ENCODE data around the gene ATP2B2. TPM values are rescaled to one million over a fixed set of nuclear protein-coding genes. Genes with fewer than 3 reads are reported as not detected.

The ATP2B2 gene
- total and polyA plus RNA-seq, 10 of the 15 experiments (the other 5 are each of a cell fraction or from before 2014, with no cell fraction given), result 0.04 TPM; not detected in 9

GRCh38 chr3:10552631-10552943 lies 47.2 kb upstream of the ATP2B2 start:
- no peak overlapping the region for H3K4me3 ChIP-seq
- CTCF ChIA-PET, result interaction anchor here (1.2 to 2.0 kb wide), 2 partner anchors 9 to 11 kb away, joined by 7 to 10 read pairs; no protein-coding TSS in a partner anchor

GRCh38 chr3:10551821-10552630 lies 46.6 kb upstream of the ATP2B2 start:
- in situ Hi-C loops (cut with MboI) (no loop called here), intact Hi-C loops (cut with micrococcal nuclease; ENCODE audit: unreplicated experiment) (no loop called here)
- no peak overlapping the region for H3K4me2 ChIP-seq (ENCODE audit: control insufficient read depth, insufficient read depth)
- CTCF ChIA-PET, result interaction anchor here (1.2 to 2.0 kb wide), 2 partner anchors 9 to 12 kb away, joined by 7 to 10 read pairs; no protein-coding TSS in a partner anchor
- WGBS (ENCODE audit: insufficient coverage, insufficient replicate concordance, low lambda C conversion rate, missing lambda C conversion rate), result 10% methylated on average over 19 of the region's 19 CpGs
- ATAC-seq (peak; percentile 87), FAIRE-seq (no peak), DNase-seq (ENCODE audit: low read depth, low spot score) (no peak)
- no peak overlapping the region for H2AFZ ChIP-seq (ENCODE audit: control insufficient read depth, low read depth, low read length)
- RAD21 ChIA-PET (ENCODE audit: unreplicated experiment), result interaction anchor here (0.8 kb wide), 1 partner anchor 186 kb away, joined by 3 read pairs; no protein-coding TSS in a partner anchor
- POLR2A ChIA-PET, result interaction anchor here (1.2 kb wide), 1 partner anchor 23 kb away, joined by 4 read pairs; no protein-coding TSS in a partner anchor
- H3K9me3 ChIP-seq (replicated peaks; ENCODE audit: control insufficient read depth, insufficient read depth, low read length), result no peaks in the 10 kb centered on the region; the same call in 2 of the 3 replicates
- H3K9ac ChIP-seq (ENCODE audit: control insufficient read depth, insufficient read depth, low read length), result no peak overlapping the region
- H3K4me3 ChIP-seq, result no peak overlapping the region
- no peak overlapping the region for H3K27ac ChIP-seq (ENCODE audit: control insufficient read depth, insufficient read depth)
- no peaks in the 10 kb centered on the region for H4K20me1 ChIP-seq (ENCODE audit: control insufficient read depth, insufficient read depth)
- no TSS peak for BruUV-seq (replicated peaks)
- H3K79me2 ChIP-seq (ENCODE audit: control insufficient read depth, insufficient read depth, low read length), result no peaks in the 10 kb centered on the region
- no peaks in the 10 kb centered on the region; a peak in 1 of 4 replicates for H3K27me3 ChIP-seq (replicated peaks in 1 of 2; ENCODE audit: control insufficient read depth in 2 of 2, insufficient read depth in 2 of 2, low read length in 1 of 2)
- SMC1A ChIA-PET (ENCODE audit: uncharacterized antibody, unreplicated experiment), result interaction anchor here (1.9 kb wide), 2 partner anchors 9 to 14 kb away, joined by 5 to 9 read pairs; no protein-coding TSS in a partner anchor
- H3K4me1 ChIP-seq (ENCODE audit: control insufficient read depth, insufficient read depth, low read length), result no peaks in the 10 kb centered on the region
- no peaks in the 10 kb centered on the region for H3K36me3 ChIP-seq (ENCODE audit: control insufficient read depth in 2 of 2, insufficient read depth in 2 of 2, low read length in 1 of 2)
- TF ChIP-seq ATF7 (IDR thresholded peaks at IDR 0.05; ENCODE audit: low read depth), result 0 out of 2 replicates have a peak, but pooled peaks have one; percentile 20
- no peak for TF ChIP-seq ZSCAN29 (IDR thresholded peaks at IDR 0.05)
- TF ChIP-seq DPF2 (IDR thresholded peaks at IDR 0.05), result peak; percentile 87
- TF ChIP-seq ZNF622 (IDR thresholded peaks at IDR 0.05), result no peak
- TF ChIP-seq POU2F2 (IDR thresholded peaks at IDR 0.05; ENCODE audit: borderline replicate concordance, low read depth, low read length), result no peak
- TF ChIP-seq CEBPB (IDR thresholded peaks at IDR 0.05; ENCODE audit: borderline replicate concordance in 1 of 2, low read depth in 2 of 2, low read length in 2 of 2), result no peak
- TF ChIP-seq IKZF1 (conservative IDR thresholded peaks at IDR 0.05), result peak; percentile 84
- TF ChIP-seq CUX1 (IDR thresholded peaks at IDR 0.05; ENCODE audit: insufficient replicate concordance, low read depth, low read length), result no peak

More at GRCh38 chr3:10552631-10552943, 47.2 kb upstream of the ATP2B2 start:
- BruUV-seq (replicated peaks), result no TSS peak
- Histone ChIP-seq H3K4me1 (ENCODE audit: control insufficient read depth, insufficient read depth, low read length) (no peaks in the 10 kb centered on the region), H3K9me3 (replicated peaks; ENCODE audit: control insufficient read depth, insufficient read depth, low read length) (no peaks in the 10 kb centered on the region; the same call in 2 of the 3 replicates), H3K4me2 (ENCODE audit: control insufficient read depth, insufficient read depth) (no peak overlapping the region), H2AFZ (ENCODE audit: control insufficient read depth, low read depth, low read length) (no peak overlapping the region), H3K27me3 (replicated peaks in 1 of 2; ENCODE audit: control insufficient read depth in 2 of 2, insufficient read depth in 2 of 2, low read length in 1 of 2) (no peaks in the 10 kb centered on the region; a peak in 1 of 4 replicates), H3K9ac (ENCODE audit: control insufficient read depth, insufficient read depth, low read length) (no peak overlapping the region), H3K36me3 (ENCODE audit: control insufficient read depth in 2 of 2, insufficient read depth in 2 of 2, low read length in 1 of 2) (no peaks in the 10 kb centered on the region), H3K79me2 (ENCODE audit: control insufficient read depth, insufficient read depth, low read length) (no peaks in the 10 kb centered on the region), H4K20me1 (ENCODE audit: control insufficient read depth, insufficient read depth) (no peaks in the 10 kb centered on the region), H3K27ac (ENCODE audit: control insufficient read depth, insufficient read depth) (no peak overlapping the region)
- no peak for DNase-seq (ENCODE audit: low read depth, low spot score)
- intact Hi-C loops (cut with micrococcal nuclease; ENCODE audit: unreplicated experiment), result no loop called here
- POLR2A ChIA-PET, result no interaction called here
- ATAC-seq, result peak; percentile 52
- RAD21 ChIA-PET (ENCODE audit: unreplicated experiment), result interaction anchor here (0.8 kb wide), 1 partner anchor 186 kb away, joined by 3 read pairs; no protein-coding TSS in a partner anchor
- SMC1A ChIA-PET (ENCODE audit: uncharacterized antibody, unreplicated experiment), result interaction anchor here (1.0 to 1.9 kb wide), 3 partner anchors 9 to 178 kb away, joined by 3 to 9 read pairs (median 5); no protein-coding TSS in a partner anchor
- WGBS (ENCODE audit: insufficient coverage, insufficient replicate concordance, low lambda C conversion rate, missing lambda C conversion rate), result 0% methylated on average over 1 of the region's 1 CpG
- FAIRE-seq, result no peak
- in situ Hi-C loops (cut with MboI), result no loop called here
- TF ChIP-seq MAX (IDR thresholded peaks at IDR 0.05; ENCODE audit: low read depth, low read length), result no peak
- no peak for TF ChIP-seq GATAD2B (conservative IDR thresholded peaks at IDR 0.05; ENCODE audit: low read depth)
- TF ChIP-seq BMI1 (IDR thresholded peaks at IDR 0.05; ENCODE audit: borderline replicate concordance), result no peak
- no peak for TF ChIP-seq STAT1 (conservative IDR thresholded peaks at IDR 0.05)
